Keratinocyte (primary cell): Measurements from ENCODE around the gene MAML2. TPM values are rescaled to one million over a fixed set of nuclear protein-coding genes. Genes with fewer than 3 reads are reported as not detected.

ENCODE experiments used
- DNase-seq: peaks from one replicate; pipeline ENCODE4 v3.0.0-alpha.2; 2011; ENCODE audit warnings: low read depth, missing footprints, low spot score
- FAIRE-seq: peaks from 2 replicates; lab custom pipeline; 2011; peaks lifted over from hg19 to GRCh38; lab: Jason Lieb, UNC
- H2AFZ ChIP-seq: 2 replicates; pipeline ENCODE4 v1.6.0; 2012; ENCODE audit warnings: low read length, control low read depth, inconsistent platforms; ENCODE audit not compliant: control insufficient read depth
- H3K27ac ChIP-seq: 2 replicates; pipeline ENCODE4 v1.5.1; 2011; ENCODE audit warnings: low read length; ENCODE audit not compliant: control insufficient read depth, insufficient read depth
- H3K27me3 ChIP-seq: 3 replicates; pipeline ENCODE4 v1.6.0; 2011; ENCODE audit warnings: low read length; ENCODE audit not compliant: control insufficient read depth, insufficient read depth; ENCODE audit errors: extremely low read depth
- H3K36me3 ChIP-seq, 2 experiments: 2 replicates in 1 of 2; 3 replicates in 1 of 2; pipeline ENCODE4 v1.5.1; 2011; ENCODE audit warnings: low read length in 2 of 2, mild to moderate bottlenecking in 1 of 2; ENCODE audit not compliant: control insufficient read depth in 2 of 2, insufficient read depth in 2 of 2; ENCODE audit errors: extremely low read depth in 1 of 2
- H3K4me1 ChIP-seq: 3 replicates; pipeline ENCODE4 v1.5.1; 2011; ENCODE audit warnings: low read length; ENCODE audit not compliant: control insufficient read depth, insufficient read depth; ENCODE audit errors: extremely low read depth
- H3K4me2 ChIP-seq: 3 replicates; pipeline ENCODE4 v1.6.0; 2011; ENCODE audit warnings: low read depth, low read length; ENCODE audit not compliant: control insufficient read depth, insufficient read depth; ENCODE audit errors: extremely low read depth
- H3K4me3 ChIP-seq, 3 experiments: fragments of 200-600 bp in 1 of 3; sonication (generic) in 1 of 3; 2 replicates in 2 of 3; 3 replicates in 1 of 3; pipeline ENCODE4 v1.5.1; 2011 to 2016; ENCODE audit warnings: low read length in 3 of 3, mild to moderate bottlenecking in 3 of 3, control low read depth in 2 of 3, inconsistent platforms in 1 of 3, low read depth in 1 of 3, mixed read lengths in 1 of 3, mixed run types in 1 of 3, moderate library complexity in 1 of 3; ENCODE audit not compliant: control insufficient read depth in 2 of 3, insufficient read depth in 2 of 3; ENCODE audit errors: extremely low read depth in 1 of 3
- H3K79me2 ChIP-seq: 2 replicates; pipeline ENCODE4 v1.6.0; 2012; ENCODE audit warnings: low read length; ENCODE audit not compliant: control insufficient read depth, insufficient read depth
- H3K9ac ChIP-seq: 3 replicates; pipeline ENCODE4 v1.6.0; 2011; ENCODE audit warnings: low read length; ENCODE audit not compliant: control insufficient read depth, insufficient read depth; ENCODE audit errors: extremely low read depth
- H3K9me1 ChIP-seq: 3 replicates; pipeline ENCODE4 v1.6.0; 2011; ENCODE audit warnings: low read length; ENCODE audit not compliant: control insufficient read depth, insufficient read depth; ENCODE audit errors: extremely low read depth
- H3K9me3 ChIP-seq: 2 replicates; pipeline ENCODE4 v1.5.1; 2012; ENCODE audit warnings: low read depth, low read length; ENCODE audit not compliant: control insufficient read depth
- H4K20me1 ChIP-seq: 3 replicates; pipeline ENCODE4 v1.6.0; 2011; ENCODE audit warnings: low read length; ENCODE audit not compliant: control insufficient read depth, insufficient read depth; ENCODE audit errors: extremely low read depth
- CTCF ChIP-seq, 3 experiments: IDR thresholded peaks in 1 of 3; conservative IDR thresholded peaks in 1 of 3; optimal IDR thresholded peaks in 1 of 3; 2 replicates in 2 of 3; 3 replicates in 1 of 3; pipeline versions ENCODE3 to v1.5.1; 2011; ENCODE audit warnings: low read length in 3 of 3, mild to moderate bottlenecking in 3 of 3, moderate library complexity in 2 of 3, control low read depth in 1 of 3, inconsistent platforms in 1 of 3; ENCODE audit not compliant: insufficient read depth in 2 of 3; ENCODE audit errors: extremely low read depth in 1 of 3
- EZH2 ChIP-seq: IDR thresholded peaks from one replicate; pipeline ENCODE4 v1.6.1; 2012; ENCODE audit warnings: inconsistent platforms, mild to moderate bottlenecking, low read length, moderate library complexity
- dilution Hi-C: fragments of 300-500 bp; cut with MboI; formaldehyde crosslinking; loops from one replicate; pipeline ENCODE4 v1.7.0; 2020; ENCODE audit warnings: low sequenced_read_pairs; ENCODE audit not compliant: extremely low pct_ligation_motif_present
- polyA plus RNA-seq, 5 experiments: library from polyadenylated mRNA; depleted of rRNA in 3 of 5; stranded (reverse) in 3 of 5; stranded (forward) in 1 of 5; unstranded in 1 of 5; fragments of >200 nt; gene quantifications; 1 replicate in 1 of 5; 2 replicates in 3 of 5; 3 replicates in 1 of 5; pipeline versions ENCODE4 v1.2.1 to v1.2.3, GENCODE V29; 2011 to 2012; ENCODE audit warnings: missing spikeins in 2 of 5, low read depth in 1 of 5, low replicate concordance in 1 of 5

Gene MAML2
- polyA plus RNA-seq, 1 donor (not counting 4 experiments of a cell fraction or from before 2014, with no cell fraction given): 4.2 TPM

- no peaks in the 10 kb centered on the region for H3K9me3 ChIP-seq
- dilution Hi-C loops: no loop called here
Observed at GRCh38 chr11:96366024-96366423, 23.0 kb upstream of the MAML2 start.

DNA sequence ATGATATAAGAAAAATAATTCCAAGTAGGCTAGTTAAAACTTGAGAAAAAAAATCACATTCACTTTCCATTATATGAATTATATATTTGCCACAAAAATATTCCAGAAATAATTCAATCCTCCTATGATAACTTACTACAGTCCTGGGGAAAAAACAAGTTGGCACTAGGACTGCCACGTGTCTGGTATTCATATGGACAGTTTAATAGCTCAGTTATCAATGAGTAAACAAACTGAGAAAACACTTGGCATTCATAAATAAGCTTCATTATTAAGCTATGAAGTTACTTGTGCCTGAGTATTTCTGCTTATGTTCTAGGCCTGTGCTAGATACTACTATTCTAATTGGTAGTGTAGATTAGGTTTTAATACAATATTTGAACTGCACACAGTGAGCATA is 22.5 kb upstream of the MAML2 start:
- no peak overlapping the region for H3K27ac ChIP-seq
- DNase-seq (no peak), FAIRE-seq (no peak)
- no peak overlapping the region for H2AFZ ChIP-seq
- TF ChIP-seq EZH2: no peak
- TF ChIP-seq CTCF (optimal IDR thresholded peaks at IDR 0.05 in 1 of 3, IDR thresholded peaks at IDR 0.05 in 1 of 3, conservative IDR thresholded peaks at IDR 0.05 in 1 of 3; ENCODE audit: extremely low read depth in 1 of 3, insufficient read depth in 2 of 3, low read length in 3 of 3): no peak
- H3K4me2 ChIP-seq: no peak overlapping the region
- no peaks in the 10 kb centered on the region for H3K9me1 ChIP-seq
- no peaks in the 10 kb centered on the region for H3K4me1 ChIP-seq
- H3K27me3 ChIP-seq: no peaks in the 10 kb centered on the region
- no peaks in the 10 kb centered on the region for H3K36me3 ChIP-seq
- H3K9ac ChIP-seq: no peak overlapping the region
- no peaks in the 10 kb centered on the region for H3K9me3 ChIP-seq
- no peaks in the 10 kb centered on the region for H3K79me2 ChIP-seq
- dilution Hi-C loops: no loop called here
- H4K20me1 ChIP-seq: no peaks in the 10 kb centered on the region
- no peak overlapping the region for H3K4me3 ChIP-seq

More at GRCh38 chr11:96366024-96366423, 23.0 kb upstream of the MAML2 start:
- Histone ChIP-seq H4K20me1 (no peaks in the 10 kb centered on the region), H3K36me3 (no peaks in the 10 kb centered on the region), H3K79me2 (no peaks in the 10 kb centered on the region), H3K9ac (no peak overlapping the region), H3K9me1 (no peaks in the 10 kb centered on the region), H3K4me1 (no peaks in the 10 kb centered on the region), H3K4me3 (no peak overlapping the region), H3K27ac (no peak overlapping the region), H3K4me2 (no peak overlapping the region), H2AFZ (no peak overlapping the region), H3K27me3 (no peaks in the 10 kb centered on the region)
- DNase-seq: no peak
- TF ChIP-seq CTCF (optimal IDR thresholded peaks at IDR 0.05 in 1 of 3, IDR thresholded peaks at IDR 0.05 in 1 of 3, conservative IDR thresholded peaks at IDR 0.05 in 1 of 3; ENCODE audit: extremely low read depth in 1 of 3, insufficient read depth in 2 of 3, low read length in 3 of 3): no peak
- TF ChIP-seq EZH2: no peak
- FAIRE-seq: no peak
